Measurements from ENCODE around the gene ZFP69B. TPM values are rescaled to one million over a fixed set of nuclear protein-coding genes. Genes with fewer than 3 reads are reported as not detected.

The ZFP69B gene
- total and polyA plus RNA-seq, 2 of the 4 experiments (the other 2 are of a cell fraction), result 3.1 to 6.8 TPM

DNA sequence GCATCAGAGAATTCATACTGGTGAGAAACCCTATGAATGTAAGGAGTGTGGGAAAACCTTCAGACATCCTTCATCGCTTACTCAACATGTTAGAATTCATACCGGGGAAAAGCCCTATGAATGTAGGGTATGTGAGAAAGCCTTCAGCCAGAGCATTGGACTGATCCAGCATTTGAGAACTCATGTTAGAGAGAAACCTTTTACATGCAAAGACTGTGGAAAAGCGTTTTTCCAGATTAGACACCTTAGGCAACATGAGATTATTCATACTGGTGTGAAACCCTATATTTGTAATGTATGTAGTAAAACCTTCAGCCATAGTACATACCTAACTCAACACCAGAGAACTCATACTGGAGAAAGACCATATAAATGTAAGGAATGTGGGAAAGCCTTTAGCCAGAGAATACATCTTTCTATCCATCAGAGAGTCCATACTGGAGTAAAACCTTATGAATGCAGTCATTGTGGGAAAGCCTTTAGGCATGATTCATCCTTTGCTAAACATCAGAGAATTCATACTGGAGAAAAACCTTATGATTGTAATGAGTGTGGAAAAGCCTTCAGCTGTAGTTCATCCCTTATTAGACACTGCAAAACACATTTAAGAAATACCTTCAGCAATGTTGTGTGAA lies 12.8 kb downstream of the ZFP69B start:
- Histone ChIP-seq H3K4me2 (ENCODE audit: low read depth, low read length) (no peak overlapping the region), H3K4me1 (ENCODE audit: control insufficient read depth, insufficient read depth, low read length) (no peaks in the 10 kb centered on the region), H4K5ac (ENCODE audit: low read depth, low read length) (no peak overlapping the region), H2BK15ac (ENCODE audit: low read depth, low read length) (no peak overlapping the region), H3K18ac (ENCODE audit: low read depth, low read length) (no peak overlapping the region), H3K4ac (ENCODE audit: low read depth, low read length) (no peak overlapping the region), H2AFZ (replicated peaks; ENCODE audit: low read length, poor library complexity) (no peak overlapping the region), H2AK5ac (ENCODE audit: low read depth, low read length) (no peak overlapping the region), H2BK120ac (ENCODE audit: low read depth, low read length) (no peak overlapping the region), H3K9ac (ENCODE audit: low read depth, low read length) (no peak overlapping the region), H4K91ac (ENCODE audit: insufficient read depth, low read depth, low read length) (no peak overlapping the region), H3K27me3 (ENCODE audit: control insufficient read depth, insufficient read depth, low read length) (no peaks in the 10 kb centered on the region), H2BK20ac (ENCODE audit: low read depth, low read length) (no peak overlapping the region), H3K23ac (ENCODE audit: low read depth, low read length) (no peak overlapping the region), H4K20me1 (ENCODE audit: insufficient read depth, low read length) (no peaks in the 10 kb centered on the region), H3K9me1 (ENCODE audit: insufficient read depth, low read length) (no peaks in the 10 kb centered on the region), H3K27ac (ENCODE audit: insufficient read depth, low read length) (no peak overlapping the region), H4K8ac (ENCODE audit: low read depth in 2 of 2, low read length in 2 of 2) (no peak overlapping the region), H3K56ac (ENCODE audit: extremely low read depth, insufficient read depth, low read length) (no peak overlapping the region), H3K9me3 (ENCODE audit: control insufficient read depth, insufficient read depth, low read length) (peaks cover 82% of the 10 kb centered on the region), H3K36me3 (ENCODE audit: control insufficient read depth, insufficient read depth, low read length) (peaks cover 25% of the 10 kb centered on the region), H3K4me3 (ENCODE audit: insufficient read depth, low read depth, low read length) (no peak overlapping the region), H3K14ac (replicated peaks; ENCODE audit: low read depth, low read length) (no peak overlapping the region), H3K79me1 (ENCODE audit: low read depth in 1 of 2, low read length in 2 of 2) (no peaks in the 10 kb centered on the region), H2AK9ac (replicated peaks; ENCODE audit: low read depth, low read length, poor library complexity) (no peak overlapping the region), H2BK5ac (ENCODE audit: low read depth, low read length, poor library complexity, severe bottlenecking) (no peak overlapping the region)
- DNase-seq (no peak), ATAC-seq (ENCODE audit: low read depth) (no peak)
- TF ChIP-seq, protein P1, sequence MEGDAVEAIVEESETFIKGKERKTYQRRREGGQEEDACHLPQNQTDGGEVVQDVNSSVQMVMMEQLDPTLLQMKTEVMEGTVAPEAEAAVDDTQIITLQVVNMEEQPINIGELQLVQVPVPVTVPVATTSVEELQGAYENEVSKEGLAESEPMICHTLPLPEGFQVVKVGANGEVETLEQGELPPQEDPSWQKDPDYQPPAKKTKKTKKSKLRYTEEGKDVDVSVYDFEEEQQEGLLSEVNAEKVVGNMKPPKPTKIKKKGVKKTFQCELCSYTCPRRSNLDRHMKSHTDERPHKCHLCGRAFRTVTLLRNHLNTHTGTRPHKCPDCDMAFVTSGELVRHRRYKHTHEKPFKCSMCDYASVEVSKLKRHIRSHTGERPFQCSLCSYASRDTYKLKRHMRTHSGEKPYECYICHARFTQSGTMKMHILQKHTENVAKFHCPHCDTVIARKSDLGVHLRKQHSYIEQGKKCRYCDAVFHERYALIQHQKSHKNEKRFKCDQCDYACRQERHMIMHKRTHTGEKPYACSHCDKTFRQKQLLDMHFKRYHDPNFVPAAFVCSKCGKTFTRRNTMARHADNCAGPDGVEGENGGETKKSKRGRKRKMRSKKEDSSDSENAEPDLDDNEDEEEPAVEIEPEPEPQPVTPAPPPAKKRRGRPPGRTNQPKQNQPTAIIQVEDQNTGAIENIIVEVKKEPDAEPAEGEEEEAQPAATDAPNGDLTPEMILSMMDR (conservative IDR thresholded peaks at IDR 0.05; ENCODE audit: low read depth, low read length), result no peak
- TF ChIP-seq BHLHE40 (IDR thresholded peaks at IDR 0.05; ENCODE audit: low read depth, low read length) (no peak), MXI1 (IDR thresholded peaks at IDR 0.05; ENCODE audit: borderline replicate concordance, low read depth, low read length) (no peak), FOS (IDR thresholded peaks at IDR 0.05; ENCODE audit: low read depth, low read length) (no peak), RAD21 (IDR thresholded peaks at IDR 0.05; ENCODE audit: low read length) (no peak), MAZ (IDR thresholded peaks at IDR 0.05; ENCODE audit: borderline replicate concordance, low read depth, low read length) (no peak), MAFK (IDR thresholded peaks at IDR 0.05; ENCODE audit: low read depth, low read length) (no peak), RFX5 (IDR thresholded peaks at IDR 0.05; ENCODE audit: low read depth, low read length) (no peak), SMC3 (IDR thresholded peaks at IDR 0.05; ENCODE audit: low read depth, low read length) (no peak)
- POLR2A ChIA-PET (ENCODE audit: unreplicated experiment), result no interaction called here
- intact Hi-C loops (cut with micrococcal nuclease) (no loop called here), in situ Hi-C loops (cut with MboI; ENCODE audit: low sequenced_read_pairs) (no loop called here), dilution Hi-C loops (cut with HindIII; ENCODE audit: low sequenced_read_pairs, unreplicated experiment) (no loop called here)
- CTCF ChIA-PET, result no interaction called here
- no CpG with 5 or more reads among the region's 3 CpGs for WGBS, 2 experiments (ENCODE audit: extremely low coverage in 2 of 2, insufficient read length in 1 of 2)
- BruUV-seq (replicated peaks), result TSS peak; percentile 51
